ENCODE data around the gene GMDS. TPM values are rescaled to one million over a fixed set of nuclear protein-coding genes. Genes with fewer than 3 reads are reported as not detected.

GMDS gene
- total and polyA plus RNA-seq, 2 of the 8 experiments (the other 6 are each of a cell fraction or from before 2014, with no cell fraction given), result 16.8 to 50.0 TPM

DNA sequence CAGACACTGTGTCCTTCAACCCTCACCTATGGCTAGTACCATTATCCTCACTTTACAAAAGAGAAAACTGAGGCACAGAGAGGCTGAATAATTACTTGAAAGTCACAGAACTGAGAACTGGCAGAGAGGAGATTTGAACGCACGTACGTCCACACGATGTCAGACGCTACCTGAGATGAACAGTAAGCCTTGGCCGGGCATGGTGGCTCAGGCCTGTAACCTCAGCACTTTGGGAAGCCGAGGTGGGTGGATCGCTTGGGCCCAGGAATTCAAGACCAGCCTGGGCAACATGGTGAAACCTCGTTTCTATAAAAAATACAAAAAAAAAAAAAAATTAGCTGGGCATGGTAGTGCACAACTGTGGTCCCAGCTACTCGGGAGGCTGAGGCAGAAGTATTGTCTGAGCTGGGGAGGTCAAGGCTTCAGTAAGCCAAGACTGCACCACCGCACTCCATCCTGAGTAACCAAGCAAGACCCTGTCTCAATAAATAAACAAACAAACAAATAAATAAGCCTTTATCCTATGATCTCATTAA, 20.5 kb downstream of the GMDS start (continued):
- TF ChIP-seq, protein P1, sequence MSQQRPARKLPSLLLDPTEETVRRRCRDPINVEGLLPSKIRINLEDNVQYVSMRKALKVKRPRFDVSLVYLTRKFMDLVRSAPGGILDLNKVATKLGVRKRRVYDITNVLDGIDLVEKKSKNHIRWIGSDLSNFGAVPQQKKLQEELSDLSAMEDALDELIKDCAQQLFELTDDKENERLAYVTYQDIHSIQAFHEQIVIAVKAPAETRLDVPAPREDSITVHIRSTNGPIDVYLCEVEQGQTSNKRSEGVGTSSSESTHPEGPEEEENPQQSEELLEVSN (IDR thresholded peaks at IDR 0.05), result no peak
- TF ChIP-seq CBX5 (IDR thresholded peaks at IDR 0.05; ENCODE audit: low read depth, low read length) (no peak), BCL11A (IDR thresholded peaks at IDR 0.05; ENCODE audit: low read depth in 2 of 2, low read length in 2 of 2) (no peak)
